Measurements from ENCODE around the gene RPSA. TPM values are rescaled to one million over a fixed set of nuclear protein-coding genes. Genes with fewer than 3 reads are reported as not detected.
"Not testable (repeated sequence)": the region's sequence is repeated elsewhere in the genome, so short reads cannot be mapped to it uniquely, and the experiment has no call there.

RPSA gene
- total RNA-seq, 2 experiments from 2014 or later, result 2,498 to 3,023 TPM

- ATAC-seq; H3K27me3 Mint-ChIP-seq; H3K9me3 Mint-ChIP-seq (ENCODE audit: low read depth); POLR2A ChIA-PET; H3K4me1 Mint-ChIP-seq; DNase-seq; H3K4me3 Mint-ChIP-seq; CTCF ChIA-PET; H3K27ac Mint-ChIP-seq: not testable (repeated sequence)
- H3K36me3 Mint-ChIP-seq (ENCODE audit: low read depth), result peaks cover 17% of the 10 kb centered on the region
- intact Hi-C loops (cut with DNase I, micrococcal nuclease), result loop anchor here in 1 of 2 experiments (10.0 kb wide), 1 partner anchor 756 kb away; no protein-coding TSS in a partner anchor
Observed at GRCh38 chr3:39418556-39419225, 12.2 kb downstream of the RPSA start.

DNA sequence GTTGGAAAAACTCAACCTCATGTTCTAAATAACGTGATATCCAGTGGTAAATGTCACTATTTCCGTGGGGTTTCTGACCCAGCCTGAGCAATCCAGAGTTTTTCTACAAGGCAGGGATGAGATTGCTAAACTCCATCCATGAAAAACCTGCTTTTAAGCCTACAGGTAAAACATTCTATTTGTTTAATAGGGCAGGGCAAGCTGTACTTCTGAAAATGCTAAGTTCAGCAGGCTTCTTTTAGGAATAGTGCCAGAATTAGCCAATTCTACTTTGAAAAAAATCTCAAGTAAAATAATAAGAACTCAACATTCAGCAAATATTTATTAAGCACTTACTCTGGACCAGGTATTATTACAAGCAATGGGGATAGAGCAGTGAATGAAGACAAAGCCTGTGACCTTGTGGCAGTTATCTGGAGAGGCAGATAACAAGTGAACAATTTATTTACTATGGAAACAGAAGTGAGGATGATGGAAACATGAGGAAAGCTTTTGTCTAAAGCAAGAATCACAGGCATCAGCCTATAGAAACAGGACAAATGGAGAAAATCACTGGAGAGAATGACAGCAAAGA is 13.3 kb downstream of the RPSA start:
- no peak overlapping the region for H3K27ac Mint-ChIP-seq
- no peak for ATAC-seq
- no peak overlapping the region for H3K4me3 Mint-ChIP-seq
- peaks cover 16% of the 10 kb centered on the region for H3K36me3 Mint-ChIP-seq (ENCODE audit: low read depth)
- peaks cover 3% of the 10 kb centered on the region for H3K27me3 Mint-ChIP-seq
- H3K9me3 Mint-ChIP-seq (ENCODE audit: low read depth), result no peaks in the 10 kb centered on the region
- CTCF ChIA-PET, result interaction anchor here (0.7 to 2.2 kb wide), 2 partner anchors 27 to 75 kb away, joined by 3 to 9 read pairs; no protein-coding TSS in a partner anchor
- POLR2A ChIA-PET, result no interaction called here
- no peak for DNase-seq
- H3K4me1 Mint-ChIP-seq, result no peaks in the 10 kb centered on the region
- intact Hi-C loops (cut with DNase I, micrococcal nuclease), result loop anchor here in 1 of 2 experiments (10.0 kb wide), 1 partner anchor 755 kb away; no protein-coding TSS in a partner anchor

- no peaks in the 10 kb centered on the region for H3K9me3 Mint-ChIP-seq (ENCODE audit: low read depth)
- POLR2A ChIA-PET, result no interaction called here
- ATAC-seq (no peak), DNase-seq (no peak)
- intact Hi-C loops (cut with DNase I, micrococcal nuclease), result no loop called here
- no peak overlapping the region for H3K27ac Mint-ChIP-seq
- H3K27me3 Mint-ChIP-seq, result peaks cover 3% of the 10 kb centered on the region
- no peak overlapping the region for H3K4me3 Mint-ChIP-seq
- H3K4me1 Mint-ChIP-seq, result no peaks in the 10 kb centered on the region
- H3K36me3 Mint-ChIP-seq (ENCODE audit: low read depth), result peaks cover 17% of the 10 kb centered on the region
- CTCF ChIA-PET, result interaction anchor here (2.2 kb wide), 1 partner anchor 26 kb away, joined by 9 read pairs; no protein-coding TSS in a partner anchor
Observed at GRCh38 chr3:39420543-39420942, 14.0 kb downstream of the RPSA start.

DNA sequence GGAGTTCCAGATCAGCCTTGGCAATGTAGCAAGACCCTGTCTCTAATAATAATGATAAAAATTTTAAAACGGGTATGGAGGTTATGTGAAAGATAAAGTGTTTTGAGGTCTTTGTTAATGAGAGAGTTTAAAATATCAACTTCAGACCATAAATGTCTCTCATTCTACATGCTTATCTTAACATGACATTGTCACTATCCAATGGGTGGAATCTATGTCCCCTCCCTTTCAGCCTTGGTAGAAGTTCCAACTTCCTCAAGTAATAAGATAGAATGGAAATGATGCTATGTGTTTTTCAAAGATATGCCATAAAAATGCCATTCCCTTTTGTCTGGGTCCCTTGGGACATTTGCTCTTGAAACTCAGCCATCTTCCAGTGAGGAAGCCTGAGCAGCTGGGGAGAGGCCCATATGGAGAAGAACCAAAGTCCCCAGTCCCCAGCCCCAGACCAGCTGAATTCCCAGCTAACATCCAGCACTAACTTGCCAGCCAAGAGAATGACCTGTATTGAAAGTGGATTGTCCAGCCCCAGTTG is 17.0 kb downstream of the RPSA start:
- intact Hi-C loops (cut with DNase I, micrococcal nuclease), result no loop called here
- H3K4me3 Mint-ChIP-seq, result no peak overlapping the region
- H3K9me3 Mint-ChIP-seq (ENCODE audit: low read depth), result no peaks in the 10 kb centered on the region
- ChIA-PET CTCF (interaction anchor here (0.7 to 2.6 kb wide), 5 partner anchors 8 to 339 kb away, joined by 3 to 6 read pairs (median 4); no protein-coding TSS in a partner anchor), POLR2A (no interaction called here)
- ATAC-seq (no peak), DNase-seq (no peak)
- peaks cover 3% of the 10 kb centered on the region for H3K27me3 Mint-ChIP-seq
- no peaks in the 10 kb centered on the region for H3K4me1 Mint-ChIP-seq
- no peak overlapping the region for H3K27ac Mint-ChIP-seq
- H3K36me3 Mint-ChIP-seq (ENCODE audit: low read depth), result peaks cover 17% of the 10 kb centered on the region

- intact Hi-C loops (cut with DNase I, micrococcal nuclease), result no loop called here
- Mint-ChIP-seq H3K36me3 (ENCODE audit: low read depth) (peaks cover 10% of the 10 kb centered on the region), H3K9me3 (ENCODE audit: low read depth) (no peaks in the 10 kb centered on the region), H3K4me1 (no peaks in the 10 kb centered on the region), H3K27me3 (peaks cover 4% of the 10 kb centered on the region), H3K27ac (no peak overlapping the region), H3K4me3 (no peak overlapping the region)
- CTCF ChIA-PET, result no interaction called here
- POLR2A ChIA-PET, result no interaction called here
- DNase-seq (no peak), ATAC-seq (no peak)
Observed at GRCh38 chr3:39426312-39426711, 19.8 kb downstream of the RPSA start.

GRCh38 chr3:39427506-39427905 is 21.0 kb downstream of the RPSA start:
- Mint-ChIP-seq H3K9me3 (ENCODE audit: low read depth) (no peaks in the 10 kb centered on the region), H3K27me3 (peaks cover 4% of the 10 kb centered on the region), H3K4me3 (no peak overlapping the region), H3K36me3 (ENCODE audit: low read depth) (peaks cover 2% of the 10 kb centered on the region), H3K4me1 (no peaks in the 10 kb centered on the region), H3K27ac (no peak overlapping the region)
- intact Hi-C loops (cut with DNase I, micrococcal nuclease), result no loop called here
- DNase-seq (no peak), ATAC-seq (no peak)
- POLR2A ChIA-PET, result interaction anchor here (0.6 kb wide), 1 partner anchor 111 kb away, joined by 3 read pairs; no protein-coding TSS in a partner anchor
- CTCF ChIA-PET, result no interaction called here

DNA sequence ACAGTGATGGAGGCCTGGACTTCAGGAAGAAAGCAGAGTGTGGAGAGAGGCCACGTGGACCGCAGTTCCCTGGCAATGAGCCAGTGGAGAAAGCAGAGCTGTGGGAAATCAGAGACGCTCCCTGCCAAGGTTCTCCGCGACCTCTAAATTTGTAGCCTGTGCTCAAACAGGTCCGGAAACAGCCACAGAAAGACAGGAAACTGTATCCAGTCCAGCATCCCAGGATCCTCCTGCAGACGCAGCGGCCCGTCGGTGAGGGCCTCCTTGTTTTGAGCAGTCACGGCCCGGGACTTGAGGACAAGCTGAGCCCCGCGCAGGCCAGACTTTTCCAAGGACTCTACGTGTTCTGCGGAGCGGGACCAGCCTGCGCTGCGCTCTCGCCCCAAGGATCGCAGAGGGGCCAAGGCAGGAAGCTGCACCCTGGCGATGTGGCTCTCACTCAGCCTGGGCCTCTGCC is 22.3 kb downstream of the RPSA start:
- ChIA-PET CTCF (no interaction called here), POLR2A (no interaction called here)
- Mint-ChIP-seq H3K27ac (no peak overlapping the region), H3K4me3 (no peak overlapping the region), H3K9me3 (ENCODE audit: low read depth) (no peaks in the 10 kb centered on the region), H3K27me3 (peaks cover 4% of the 10 kb centered on the region), H3K36me3 (ENCODE audit: low read depth) (peaks cover 1% of the 10 kb centered on the region), H3K4me1 (no peaks in the 10 kb centered on the region)
- DNase-seq (no peak), ATAC-seq (no peak)
- intact Hi-C loops (cut with DNase I, micrococcal nuclease), result no loop called here

- intact Hi-C loops (cut with DNase I, micrococcal nuclease), result no loop called here
- peaks cover 1% of the 10 kb centered on the region for H3K36me3 Mint-ChIP-seq (ENCODE audit: low read depth)
- no peak overlapping the region for H3K4me3 Mint-ChIP-seq
- no peaks in the 10 kb centered on the region for H3K9me3 Mint-ChIP-seq (ENCODE audit: low read depth)
- H3K27me3 Mint-ChIP-seq, result peaks cover 4% of the 10 kb centered on the region
- ATAC-seq (no peak), DNase-seq (no peak)
- CTCF ChIA-PET, result no interaction called here
- H3K27ac Mint-ChIP-seq, result no peak overlapping the region
- no peaks in the 10 kb centered on the region for H3K4me1 Mint-ChIP-seq
- POLR2A ChIA-PET, result no interaction called here
Observed at GRCh38 chr3:39429466-39429865, 22.9 kb downstream of the RPSA start.

- intact Hi-C loops (cut with DNase I, micrococcal nuclease), result no loop called here
- POLR2A ChIA-PET, result no interaction called here
Observed at GRCh38 chr3:39432342-39432741, 25.8 kb downstream of the RPSA start.

DNA sequence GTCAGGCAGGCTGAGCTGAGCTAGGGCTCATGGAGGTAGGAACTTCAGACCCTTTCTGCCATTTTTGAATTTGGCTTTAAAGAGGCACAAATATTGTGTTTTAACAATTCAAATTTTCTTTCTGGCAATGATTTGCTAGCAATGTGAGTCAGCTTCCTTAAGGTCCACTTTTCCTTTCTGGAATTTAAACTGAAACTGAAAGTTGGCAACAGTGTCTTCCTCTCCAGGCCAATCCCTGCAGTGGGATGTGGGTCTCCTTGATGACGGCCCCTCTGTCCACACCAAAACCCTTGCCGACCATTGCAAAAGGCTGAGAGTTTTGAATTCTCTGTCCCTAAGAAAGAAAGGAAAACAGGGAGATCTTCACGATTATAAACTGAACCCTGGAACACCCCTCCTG is 27.1 kb downstream of the RPSA start:
- H3K27me3 Mint-ChIP-seq, result peaks cover 4% of the 10 kb centered on the region
- DNase-seq, result no peak
- H3K4me1 Mint-ChIP-seq, result no peaks in the 10 kb centered on the region
- no peaks in the 10 kb centered on the region for H3K36me3 Mint-ChIP-seq (ENCODE audit: low read depth)
- no peak overlapping the region for H3K27ac Mint-ChIP-seq
- H3K4me3 Mint-ChIP-seq, result no peak overlapping the region
- ChIA-PET POLR2A (no interaction called here), CTCF (interaction anchor here (1.1 kb wide), 1 partner anchor 9 kb away, joined by 3 read pairs; no protein-coding TSS in a partner anchor)
- H3K9me3 Mint-ChIP-seq (ENCODE audit: low read depth), result no peaks in the 10 kb centered on the region
- intact Hi-C loops (cut with DNase I, micrococcal nuclease), result no loop called here
- ATAC-seq, result no peak

More at GRCh38 chr3:39432342-39432741, 25.8 kb downstream of the RPSA start:
- Mint-ChIP-seq H3K27me3 (peaks cover 4% of the 10 kb centered on the region), H3K9me3 (ENCODE audit: low read depth) (no peaks in the 10 kb centered on the region), H3K4me1 (no peaks in the 10 kb centered on the region), H3K4me3 (no peak overlapping the region), H3K27ac (no peak overlapping the region), H3K36me3 (ENCODE audit: low read depth) (no peaks in the 10 kb centered on the region)
- no peak for ATAC-seq
- no peak for DNase-seq
- CTCF ChIA-PET, result interaction anchor here (0.7 to 1.8 kb wide), 4 partner anchors 8 to 265 kb away, joined by 3 to 10 read pairs (median 4); no protein-coding TSS in a partner anchor

DNA sequence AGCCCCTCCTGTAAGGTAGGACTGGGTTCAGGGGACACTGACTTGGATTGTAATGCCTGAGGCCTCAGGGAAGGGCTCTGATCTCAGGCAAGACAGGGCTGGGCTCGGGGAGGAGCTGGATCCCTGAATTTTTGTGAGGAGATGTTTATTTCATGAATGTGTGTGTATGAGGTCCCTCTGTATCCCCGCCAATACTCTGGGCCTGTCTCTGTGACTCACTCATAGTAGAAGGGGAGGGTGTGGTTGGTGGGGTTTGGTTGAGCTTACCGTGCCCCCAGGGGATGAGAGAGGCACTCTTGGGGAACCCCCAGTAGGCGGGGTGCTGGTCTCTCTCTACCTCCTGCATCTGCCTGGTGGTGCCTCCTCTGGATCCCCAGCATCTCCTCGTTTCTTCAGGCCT is 28.1 kb downstream of the RPSA start:
- intact Hi-C loops (cut with DNase I, micrococcal nuclease), result no loop called here
- CTCF ChIA-PET, result interaction anchor here (0.6 to 0.7 kb wide), 2 partner anchors 13 to 271 kb away, joined by 3 to 4 read pairs; no protein-coding TSS in a partner anchor

More for the DNA sequence above, 28.1 kb downstream of the RPSA start:
- no peaks in the 10 kb centered on the region for H3K36me3 Mint-ChIP-seq (ENCODE audit: low read depth)
- no peak for DNase-seq
- POLR2A ChIA-PET, result no interaction called here
- H3K4me3 Mint-ChIP-seq, result no peak overlapping the region
- H3K9me3 Mint-ChIP-seq (ENCODE audit: low read depth), result no peaks in the 10 kb centered on the region
- ATAC-seq, result peak; percentile 47
- no peaks in the 10 kb centered on the region for H3K4me1 Mint-ChIP-seq
- H3K27me3 Mint-ChIP-seq, result peaks cover 4% of the 10 kb centered on the region
- no peak overlapping the region for H3K27ac Mint-ChIP-seq
